Measurements from ENCODE around the gene PRLHR.
A peak's percentile ranks its signal among the peaks of the same experiment; 100 is the strongest.

DNA sequence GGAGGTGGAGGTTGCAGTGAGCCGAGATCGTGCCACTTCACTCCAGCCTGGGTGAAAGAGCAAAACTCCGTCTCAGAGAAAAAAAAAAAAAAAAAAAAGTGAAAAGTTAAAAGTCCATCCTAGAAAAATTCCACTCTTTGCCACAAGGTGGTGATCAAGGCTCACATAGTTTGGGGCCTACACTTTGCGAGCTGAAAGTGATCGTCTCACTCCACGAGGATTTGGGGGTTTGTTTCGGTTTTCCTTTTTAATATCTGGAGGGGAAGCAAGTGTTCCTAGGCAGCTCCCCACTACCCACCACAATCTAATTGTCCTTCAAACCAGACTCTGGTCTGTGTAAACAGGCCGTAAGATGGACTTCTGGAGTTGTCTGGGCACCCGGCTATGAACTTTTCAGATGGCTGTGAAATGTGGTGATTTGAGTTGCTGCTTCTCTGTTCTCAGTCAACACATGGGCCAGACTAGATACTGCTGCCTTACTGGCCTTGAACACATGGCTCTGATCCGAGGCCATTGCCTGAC is 27.1 kb downstream of the PRLHR start:
- TF ChIP-seq, protein P1, sequence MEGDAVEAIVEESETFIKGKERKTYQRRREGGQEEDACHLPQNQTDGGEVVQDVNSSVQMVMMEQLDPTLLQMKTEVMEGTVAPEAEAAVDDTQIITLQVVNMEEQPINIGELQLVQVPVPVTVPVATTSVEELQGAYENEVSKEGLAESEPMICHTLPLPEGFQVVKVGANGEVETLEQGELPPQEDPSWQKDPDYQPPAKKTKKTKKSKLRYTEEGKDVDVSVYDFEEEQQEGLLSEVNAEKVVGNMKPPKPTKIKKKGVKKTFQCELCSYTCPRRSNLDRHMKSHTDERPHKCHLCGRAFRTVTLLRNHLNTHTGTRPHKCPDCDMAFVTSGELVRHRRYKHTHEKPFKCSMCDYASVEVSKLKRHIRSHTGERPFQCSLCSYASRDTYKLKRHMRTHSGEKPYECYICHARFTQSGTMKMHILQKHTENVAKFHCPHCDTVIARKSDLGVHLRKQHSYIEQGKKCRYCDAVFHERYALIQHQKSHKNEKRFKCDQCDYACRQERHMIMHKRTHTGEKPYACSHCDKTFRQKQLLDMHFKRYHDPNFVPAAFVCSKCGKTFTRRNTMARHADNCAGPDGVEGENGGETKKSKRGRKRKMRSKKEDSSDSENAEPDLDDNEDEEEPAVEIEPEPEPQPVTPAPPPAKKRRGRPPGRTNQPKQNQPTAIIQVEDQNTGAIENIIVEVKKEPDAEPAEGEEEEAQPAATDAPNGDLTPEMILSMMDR (IDR thresholded peaks at IDR 0.05; ENCODE audit: borderline replicate concordance, extremely low read depth, low read length, poor library complexity, severe bottlenecking) = peak; percentile 74
- TF ChIP-seq EZH2 (IDR thresholded peaks at IDR 0.05; ENCODE audit: borderline replicate concordance, low read depth, low read length, severe bottlenecking) = no peak

Data from DND-41 (cell line).